Measurements from ENCODE around the gene PKP1. TPM values are rescaled to one million over a fixed set of nuclear protein-coding genes. Genes with fewer than 3 reads are reported as not detected.

The PKP1 gene
- polyA plus RNA-seq, 3 donors, result not detected

DNA sequence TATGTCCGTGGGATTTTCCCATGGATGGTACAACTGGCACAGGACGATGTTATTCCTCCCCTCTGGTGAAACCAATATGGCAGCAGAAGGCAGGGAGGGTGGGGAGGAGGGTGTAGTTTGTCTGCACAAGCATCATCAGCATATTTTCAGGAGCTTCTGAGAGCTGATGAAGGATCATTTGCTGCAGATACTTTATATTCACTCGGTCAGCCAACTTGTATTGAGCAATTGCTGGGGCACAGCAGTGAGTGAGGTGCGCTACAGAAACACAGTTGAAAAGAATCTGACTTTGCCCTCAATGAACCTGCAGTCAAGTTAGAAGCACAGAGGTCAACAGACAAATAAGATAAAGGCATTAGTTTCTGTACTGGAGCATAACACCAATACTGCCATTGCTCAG is 13.0 kb downstream of the PKP1 start:
- no peak overlapping the region for H3K27ac ChIP-seq (ENCODE audit: low read depth in 1 of 2, low read length in 2 of 2)
- H2AFZ ChIP-seq (ENCODE audit: insufficient read depth, low read depth, low read length, poor library complexity, severe bottlenecking), result no peak overlapping the region
- 95% methylated on average over 2 of the region's 4 CpGs for WGBS (ENCODE audit: insufficient coverage)
- no peaks in the 10 kb centered on the region for H4K20me1 ChIP-seq (ENCODE audit: insufficient read depth, low read length)
- H3K27me3 ChIP-seq (ENCODE audit: control insufficient read depth in 2 of 2, insufficient read depth in 2 of 2, low read length in 2 of 2), result peaks cover 2 to 5% of the 10 kb centered on the region in 2 donors
- H3K4me2 ChIP-seq (replicated peaks; ENCODE audit: extremely low read depth, low read length, poor library complexity, severe bottlenecking), result no peak overlapping the region
- no peaks in the 10 kb centered on the region for H3K36me3 ChIP-seq (replicated peaks in 1 of 2; ENCODE audit: control insufficient read depth in 1 of 2, insufficient read depth in 2 of 2, low read length in 2 of 2)
- no peak overlapping the region for H3K27ac Mint-ChIP-seq
- H3K79me2 ChIP-seq (ENCODE audit: insufficient read depth, low read length), result no peaks in the 10 kb centered on the region
- no peak overlapping the region for H3K4me3 Mint-ChIP-seq
- H3K9me3 Mint-ChIP-seq, result peaks cover 0 to 1% (median 0%) of the 10 kb centered on the region in 7 donors
- DNase-seq, result no peak
- no peaks in the 10 kb centered on the region for H3K4me1 Mint-ChIP-seq
- no peak overlapping the region for H3K9ac ChIP-seq (ENCODE audit: insufficient read depth, low read length, poor library complexity, severe bottlenecking)
- intact Hi-C loops (cut with micrococcal nuclease), result no loop called here
- TF ChIP-seq CTCF (IDR thresholded peaks at IDR 0.05), result no peak
- no peaks in the 10 kb centered on the region for H3K36me3 Mint-ChIP-seq
- H3K27me3 Mint-ChIP-seq (ENCODE audit: low read depth in 3 of 3), result peaks cover 10 to 23% (median 16%) of the 10 kb centered on the region in 3 donors
- H3K4me1 ChIP-seq (ENCODE audit: control insufficient read depth in 1 of 2, insufficient read depth in 2 of 2, low read length in 2 of 2), result no peaks in the 10 kb centered on the region
- H3K9me3 ChIP-seq (replicated peaks in 1 of 2; ENCODE audit: control insufficient read depth in 1 of 2, insufficient read depth in 1 of 2, low read length in 2 of 2), result no peaks in the 10 kb centered on the region
- no peak overlapping the region for H3K4me3 ChIP-seq (replicated peaks in 1 of 3; ENCODE audit: low read depth in 2 of 3, low read length in 3 of 3)

DNA sequence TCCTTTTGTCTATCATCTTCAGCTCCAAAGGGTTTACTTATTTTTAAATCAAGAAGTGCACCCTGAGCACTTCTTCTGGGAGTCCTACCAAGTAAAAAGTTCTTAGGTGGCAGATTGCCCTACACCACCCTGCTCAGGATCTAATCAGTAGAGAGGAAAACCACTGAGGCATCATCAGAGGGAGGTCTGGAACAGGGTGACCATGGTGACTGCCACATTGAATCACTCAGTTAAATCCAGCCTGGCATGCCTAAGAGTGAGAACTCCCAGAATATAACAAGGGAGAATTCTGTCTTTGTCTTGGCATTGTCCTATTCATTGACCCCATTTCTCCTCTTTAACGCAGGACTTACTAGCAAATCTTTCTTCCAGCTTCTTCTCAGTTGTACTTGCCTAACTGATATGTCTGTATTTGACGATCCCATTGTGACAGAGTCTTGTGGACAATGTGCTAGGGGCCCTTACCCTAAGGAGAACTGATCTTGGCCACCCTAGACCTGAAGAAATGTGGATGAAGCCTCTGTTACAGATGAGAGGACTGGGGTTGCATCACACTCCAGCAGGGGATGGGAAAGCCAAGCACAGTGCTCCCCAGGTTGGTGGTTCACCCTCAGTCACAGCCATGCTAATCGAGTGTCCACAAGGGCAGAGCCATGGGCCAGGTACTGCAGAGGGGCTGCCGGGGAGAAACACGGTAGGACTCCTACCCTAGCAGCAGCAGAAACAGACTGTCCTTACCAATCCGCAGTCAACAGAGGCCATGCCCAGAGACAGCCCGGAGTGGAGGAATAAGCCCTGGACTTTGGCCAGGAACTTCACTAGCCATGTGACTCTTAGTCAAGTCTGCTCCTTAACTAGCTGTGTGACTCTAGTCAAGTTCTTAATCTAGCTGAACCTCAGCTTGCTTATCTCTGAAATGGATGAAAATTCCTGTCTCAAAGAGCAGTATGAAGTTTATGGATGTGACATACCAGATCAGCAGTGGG is 15.4 kb downstream of the PKP1 start:
- Histone ChIP-seq H3K4me3 (replicated peaks in 1 of 3; ENCODE audit: low read depth in 2 of 3, low read length in 3 of 3) (no peak overlapping the region), H3K27ac (ENCODE audit: low read depth in 1 of 2, low read length in 2 of 2) (no peak overlapping the region), H3K27me3 (ENCODE audit: control insufficient read depth in 2 of 2, insufficient read depth in 2 of 2, low read length in 2 of 2) (peaks cover 2 to 5% of the 10 kb centered on the region in 2 donors), H3K79me2 (ENCODE audit: insufficient read depth, low read length) (no peaks in the 10 kb centered on the region), H3K9me3 (replicated peaks in 1 of 2; ENCODE audit: control insufficient read depth in 1 of 2, insufficient read depth in 1 of 2, low read length in 2 of 2) (no peaks in the 10 kb centered on the region), H3K9ac (ENCODE audit: insufficient read depth, low read length, poor library complexity, severe bottlenecking) (no peak overlapping the region), H4K20me1 (ENCODE audit: insufficient read depth, low read length) (no peaks in the 10 kb centered on the region), H3K4me1 (ENCODE audit: control insufficient read depth in 1 of 2, insufficient read depth in 2 of 2, low read length in 2 of 2) (no peaks in the 10 kb centered on the region), H3K36me3 (replicated peaks in 1 of 2; ENCODE audit: control insufficient read depth in 1 of 2, insufficient read depth in 2 of 2, low read length in 2 of 2) (no peaks in the 10 kb centered on the region), H2AFZ (ENCODE audit: insufficient read depth, low read depth, low read length, poor library complexity, severe bottlenecking) (no peak overlapping the region), H3K4me2 (replicated peaks; ENCODE audit: extremely low read depth, low read length, poor library complexity, severe bottlenecking) (no peak overlapping the region)
- no peaks in the 10 kb centered on the region for H3K36me3 Mint-ChIP-seq
- intact Hi-C loops (cut with micrococcal nuclease), result no loop called here
- peaks cover 0 to 1% (median 0%) of the 10 kb centered on the region in 7 donors for H3K9me3 Mint-ChIP-seq
- H3K27me3 Mint-ChIP-seq (ENCODE audit: low read depth in 3 of 3), result peaks cover 9 to 25% (median 12%) of the 10 kb centered on the region in 3 donors
- H3K4me1 Mint-ChIP-seq, result no peaks in the 10 kb centered on the region
- no peak overlapping the region for H3K4me3 Mint-ChIP-seq
- 94% methylated on average over 7 of the region's 7 CpGs for WGBS (ENCODE audit: insufficient coverage)
- no peak for TF ChIP-seq CTCF (IDR thresholded peaks at IDR 0.05)
- H3K27ac Mint-ChIP-seq, result no peak overlapping the region
- no peak for DNase-seq

All from CD14-positive monocyte (primary cell).